ENCODE data around the gene HTRA2.

The HTRA2 gene

GRCh38 chr2:74512744-74513604 lies 16.8 kb upstream of the HTRA2 start:
- Histone ChIP-seq H3K9me3 (ENCODE audit: control insufficient read depth in 1 of 2, low read length in 2 of 2) (no peaks in the 10 kb centered on the region), H3K27ac (ENCODE audit: low read length) (no peak overlapping the region), H3K4me3 (ENCODE audit: low read depth in 1 of 2, low read length in 2 of 2) (no peak overlapping the region), H3K36me3 (ENCODE audit: control insufficient read depth in 1 of 2, insufficient read depth in 2 of 2, low read length in 2 of 2) (no peaks in the 10 kb centered on the region), H3K27me3 (ENCODE audit: low read depth, low read length) (peaks cover 68% of the 10 kb centered on the region), H3K4me1 (ENCODE audit: control insufficient read depth in 1 of 2, insufficient read depth in 2 of 2, low read length in 2 of 2) (peaks cover 0 to 36% of the 10 kb centered on the region in 2 donors)

- Histone ChIP-seq H3K27ac (ENCODE audit: low read length) (no peak overlapping the region), H3K4me1 (ENCODE audit: control insufficient read depth in 1 of 2, insufficient read depth in 2 of 2, low read length in 2 of 2) (peaks cover 0 to 30% of the 10 kb centered on the region in 2 donors), H3K4me3 (ENCODE audit: low read depth in 1 of 2, low read length in 2 of 2) (no peak overlapping the region), H3K36me3 (ENCODE audit: control insufficient read depth in 1 of 2, insufficient read depth in 2 of 2, low read length in 2 of 2) (no peaks in the 10 kb centered on the region), H3K9me3 (ENCODE audit: control insufficient read depth in 1 of 2, low read length in 2 of 2) (no peaks in the 10 kb centered on the region), H3K27me3 (ENCODE audit: low read depth, low read length) (peaks cover 76% of the 10 kb centered on the region)
These were observed 15.9 kb upstream of the HTRA2 start for GRCh38 chr2:74513605-74514367.

GRCh38 chr2:74514368-74515270 lies 15.1 kb upstream of the HTRA2 start, which contains the start of gene TLX2:
TLX2 (plus strand) TSS chr2:74514450; CDS start chr2:74514807, 357 bp downstream.
- peak within 1 kb of the TSS in 1 of 2 donors; percentile 11 for H3K4me3 ChIP-seq (ENCODE audit: low read depth in 1 of 2, low read length in 2 of 2)
- no peaks in the 10 kb centered on the region for H3K9me3 ChIP-seq (ENCODE audit: control insufficient read depth in 1 of 2, low read length in 2 of 2)
- no peak within 1 kb of the TSS for H3K27ac ChIP-seq (ENCODE audit: low read length)
- peaks cover 79% of the 10 kb centered on the region for H3K27me3 ChIP-seq (ENCODE audit: low read depth, low read length)
- peaks cover 0 to 30% of the 10 kb centered on the region in 2 donors for H3K4me1 ChIP-seq (ENCODE audit: control insufficient read depth in 1 of 2, insufficient read depth in 2 of 2, low read length in 2 of 2)
- H3K36me3 ChIP-seq (ENCODE audit: control insufficient read depth in 1 of 2, insufficient read depth in 2 of 2, low read length in 2 of 2): no peaks in the 10 kb centered on the region

GRCh38 chr2:74515271-74515980 lies 14.3 kb upstream of the HTRA2 start:
- Histone ChIP-seq H3K27ac (ENCODE audit: low read length) (no peak overlapping the region), H3K4me1 (ENCODE audit: control insufficient read depth in 1 of 2, insufficient read depth in 2 of 2, low read length in 2 of 2) (peaks cover 0 to 30% of the 10 kb centered on the region in 2 donors), H3K9me3 (ENCODE audit: control insufficient read depth in 1 of 2, low read length in 2 of 2) (no peaks in the 10 kb centered on the region), H3K4me3 (ENCODE audit: low read depth in 1 of 2, low read length in 2 of 2) (peak overlapping the region in 1 of 2 donors; percentile 62), H3K27me3 (ENCODE audit: low read depth, low read length) (peaks cover 75% of the 10 kb centered on the region), H3K36me3 (ENCODE audit: control insufficient read depth in 1 of 2, insufficient read depth in 2 of 2, low read length in 2 of 2) (no peaks in the 10 kb centered on the region)

GRCh38 chr2:74515981-74516633 lies 13.6 kb upstream of the HTRA2 start:
- Histone ChIP-seq H3K4me1 (ENCODE audit: control insufficient read depth in 1 of 2, insufficient read depth in 2 of 2, low read length in 2 of 2) (peaks cover 0 to 30% of the 10 kb centered on the region in 2 donors), H3K4me3 (ENCODE audit: low read depth in 1 of 2, low read length in 2 of 2) (peak overlapping the region in 1 of 2 donors; percentile 62), H3K27ac (ENCODE audit: low read length) (no peak overlapping the region), H3K27me3 (ENCODE audit: low read depth, low read length) (peaks cover 70% of the 10 kb centered on the region), H3K9me3 (ENCODE audit: control insufficient read depth in 1 of 2, low read length in 2 of 2) (no peaks in the 10 kb centered on the region), H3K36me3 (ENCODE audit: control insufficient read depth in 1 of 2, insufficient read depth in 2 of 2, low read length in 2 of 2) (no peaks in the 10 kb centered on the region)

- H3K36me3 ChIP-seq (ENCODE audit: control insufficient read depth in 1 of 2, insufficient read depth in 2 of 2, low read length in 2 of 2): no peaks in the 10 kb centered on the region
These were observed 13.1 kb upstream of the HTRA2 start for GRCh38 chr2:74516650-74517049.

GRCh38 chr2:74522516-74522915 lies 7.2 kb upstream of the HTRA2 start:
- H3K4me3 ChIP-seq (ENCODE audit: low read depth in 1 of 2, low read length in 2 of 2): no peak overlapping the region
- H3K9me3 ChIP-seq (ENCODE audit: control insufficient read depth in 1 of 2, low read length in 2 of 2): no peaks in the 10 kb centered on the region
- H3K27me3 ChIP-seq (ENCODE audit: low read depth, low read length): peaks cover 12% of the 10 kb centered on the region
- peaks cover 11 to 22% of the 10 kb centered on the region in 2 donors for H3K36me3 ChIP-seq (ENCODE audit: control insufficient read depth in 1 of 2, insufficient read depth in 2 of 2, low read length in 2 of 2)
- no peaks in the 10 kb centered on the region for H3K4me1 ChIP-seq (ENCODE audit: control insufficient read depth in 1 of 2, insufficient read depth in 2 of 2, low read length in 2 of 2)
- no peak overlapping the region for H3K27ac ChIP-seq (ENCODE audit: low read length)

More at GRCh38 chr2:74516650-74517049, 13.1 kb upstream of the HTRA2 start:
- no peaks in the 10 kb centered on the region for H3K9me3 ChIP-seq (ENCODE audit: control insufficient read depth in 1 of 2, low read length in 2 of 2)
- peaks cover 66% of the 10 kb centered on the region for H3K27me3 ChIP-seq (ENCODE audit: low read depth, low read length)
- peak overlapping the region in 1 of 2 donors; percentile 62 for H3K4me3 ChIP-seq (ENCODE audit: low read depth in 1 of 2, low read length in 2 of 2)
- no peak overlapping the region for H3K27ac ChIP-seq (ENCODE audit: low read length)
- H3K4me1 ChIP-seq (ENCODE audit: control insufficient read depth in 1 of 2, insufficient read depth in 2 of 2, low read length in 2 of 2): peaks cover 0 to 30% of the 10 kb centered on the region in 2 donors

GRCh38 chr2:74524005-74524404 lies 5.7 kb upstream of the HTRA2 start:
- peaks cover 13 to 30% of the 10 kb centered on the region in 2 donors for H3K36me3 ChIP-seq (ENCODE audit: control insufficient read depth in 1 of 2, insufficient read depth in 2 of 2, low read length in 2 of 2)
- no peak overlapping the region for H3K4me3 ChIP-seq (ENCODE audit: low read depth in 1 of 2, low read length in 2 of 2)
- no peak overlapping the region for H3K27ac ChIP-seq (ENCODE audit: low read length)
- no peaks in the 10 kb centered on the region for H3K9me3 ChIP-seq (ENCODE audit: control insufficient read depth in 1 of 2, low read length in 2 of 2)
- H3K4me1 ChIP-seq (ENCODE audit: control insufficient read depth in 1 of 2, insufficient read depth in 2 of 2, low read length in 2 of 2): peaks cover 6 to 13% of the 10 kb centered on the region in 2 donors
- peaks cover under 1% of the 10 kb centered on the region for H3K27me3 ChIP-seq (ENCODE audit: low read depth, low read length)

GRCh38 chr2:74524955-74525716 lies 4.6 kb upstream of the HTRA2 start:
- no peaks in the 10 kb centered on the region for H3K9me3 ChIP-seq (ENCODE audit: control insufficient read depth in 1 of 2, low read length in 2 of 2)
- peak overlapping the region in 1 of 2 donors; percentile 21 for H3K4me3 ChIP-seq (ENCODE audit: low read depth in 1 of 2, low read length in 2 of 2)
- H3K36me3 ChIP-seq (ENCODE audit: control insufficient read depth in 1 of 2, insufficient read depth in 2 of 2, low read length in 2 of 2): peaks cover 13 to 30% of the 10 kb centered on the region in 2 donors
- no peaks in the 10 kb centered on the region for H3K27me3 ChIP-seq (ENCODE audit: low read depth, low read length)
- peaks cover 6 to 13% of the 10 kb centered on the region in 2 donors for H3K4me1 ChIP-seq (ENCODE audit: control insufficient read depth in 1 of 2, insufficient read depth in 2 of 2, low read length in 2 of 2)
- peak overlapping the region; percentile 74 for H3K27ac ChIP-seq (ENCODE audit: low read length)
